HG02623 (cell line): ENCODE results near the gene COL5A1.

Experiments
- ATAC-seq: cut with Tn5 transposase; IDR thresholded peaks from one replicate; pipeline ENCODE4 v1.9.1; 2021; ENCODE audit warnings: moderate library complexity; ENCODE audit not compliant: unreplicated experiment

The COL5A1 gene

GRCh38 chr9:134606951-134607731, 34.5 kb upstream of the COL5A1 start:
- no peak for ATAC-seq

DNA sequence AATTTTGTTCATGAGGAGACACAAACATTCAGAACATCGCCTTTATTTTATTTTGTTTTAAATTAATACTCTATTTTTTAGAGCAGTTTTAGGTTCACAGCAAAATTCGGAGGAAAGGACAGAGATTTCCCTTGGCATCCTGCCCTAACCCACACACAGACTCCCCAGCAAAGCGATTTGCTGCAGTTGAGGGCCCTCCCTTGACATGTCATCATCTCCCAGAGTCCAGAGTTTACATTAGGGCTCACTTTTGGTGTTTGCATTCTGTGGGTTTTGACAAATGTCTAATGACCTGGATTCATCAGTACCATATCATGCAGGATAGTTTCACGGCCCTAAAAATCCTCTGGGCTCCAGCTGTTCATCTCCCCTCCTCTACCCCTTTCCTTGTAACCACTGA, 33.6 kb upstream of the COL5A1 start:
- no peak for ATAC-seq

DNA sequence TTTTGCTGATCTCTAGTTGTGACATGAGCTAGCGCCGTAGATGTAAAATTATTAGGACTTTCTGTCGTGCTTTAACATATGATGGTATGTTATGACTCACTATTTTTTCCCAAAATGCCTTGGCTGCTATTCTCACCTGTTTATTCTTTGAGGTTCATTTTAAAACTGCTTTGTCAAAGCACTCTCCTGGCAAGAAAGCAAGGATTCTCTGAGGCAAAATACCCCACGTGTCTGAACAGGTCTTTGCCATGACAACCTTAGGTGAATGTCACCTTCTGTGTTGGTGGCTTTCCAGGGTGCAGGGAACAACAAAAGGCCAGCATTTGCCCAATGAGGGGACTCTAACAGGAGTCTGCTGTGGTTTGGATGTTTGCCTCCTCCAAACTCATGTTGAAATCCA, 30.6 kb upstream of the COL5A1 start:
- no peak for ATAC-seq

GRCh38 chr9:134612309-134612708, 29.3 kb upstream of the COL5A1 start:
- no peak for ATAC-seq

- no peak for ATAC-seq
Observed at GRCh38 chr9:134612715-134613114, 28.9 kb upstream of the COL5A1 start.

DNA sequence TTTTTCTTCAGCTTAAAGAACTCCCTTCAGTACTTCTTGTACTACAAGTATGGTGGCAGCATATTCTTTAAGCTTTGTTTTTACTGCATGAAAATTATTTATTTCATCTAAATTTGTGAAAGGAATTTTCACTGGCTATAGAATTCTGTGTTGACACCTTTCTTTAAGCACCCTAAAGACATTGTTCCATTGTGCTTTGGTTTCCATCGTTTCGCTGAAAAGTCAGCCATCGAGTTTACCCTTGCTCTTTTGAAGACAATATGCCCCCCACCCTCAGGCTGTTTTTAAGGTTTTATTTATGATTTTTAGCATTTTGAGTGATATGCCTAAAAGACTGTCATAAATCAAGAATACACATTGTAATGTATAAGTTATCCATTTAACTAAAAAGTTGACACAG, 27.3 kb upstream of the COL5A1 start:
- no peak for ATAC-seq

GRCh38 chr9:134616341-134616740, 25.3 kb upstream of the COL5A1 start:
- ATAC-seq: no peak

DNA sequence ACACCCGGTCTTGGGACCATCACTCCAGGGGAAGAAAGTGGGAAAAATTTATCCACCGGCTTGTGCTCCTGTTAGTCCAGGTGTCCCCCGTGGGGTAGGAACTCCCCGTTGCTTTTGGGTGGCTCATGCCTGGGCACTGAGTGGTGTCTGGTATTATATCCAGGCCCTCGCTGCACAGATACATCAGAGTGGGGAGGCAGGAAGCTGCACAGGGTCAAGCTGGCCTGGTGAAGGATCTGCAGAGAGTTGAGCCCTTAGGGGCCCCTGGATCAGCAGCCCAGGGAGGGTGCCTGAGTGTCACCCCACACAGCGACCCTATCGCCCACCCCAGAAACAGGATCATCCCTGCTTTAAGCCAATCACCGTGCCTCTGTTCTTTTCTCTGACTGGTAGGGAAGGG, 24.4 kb upstream of the COL5A1 start:
- no peak for ATAC-seq

- no peak for ATAC-seq
Observed at GRCh38 chr9:134617836-134618162, 23.8 kb upstream of the COL5A1 start.

- ATAC-seq: no peak
Observed at GRCh38 chr9:134618163-134618832, 23.3 kb upstream of the COL5A1 start.

DNA sequence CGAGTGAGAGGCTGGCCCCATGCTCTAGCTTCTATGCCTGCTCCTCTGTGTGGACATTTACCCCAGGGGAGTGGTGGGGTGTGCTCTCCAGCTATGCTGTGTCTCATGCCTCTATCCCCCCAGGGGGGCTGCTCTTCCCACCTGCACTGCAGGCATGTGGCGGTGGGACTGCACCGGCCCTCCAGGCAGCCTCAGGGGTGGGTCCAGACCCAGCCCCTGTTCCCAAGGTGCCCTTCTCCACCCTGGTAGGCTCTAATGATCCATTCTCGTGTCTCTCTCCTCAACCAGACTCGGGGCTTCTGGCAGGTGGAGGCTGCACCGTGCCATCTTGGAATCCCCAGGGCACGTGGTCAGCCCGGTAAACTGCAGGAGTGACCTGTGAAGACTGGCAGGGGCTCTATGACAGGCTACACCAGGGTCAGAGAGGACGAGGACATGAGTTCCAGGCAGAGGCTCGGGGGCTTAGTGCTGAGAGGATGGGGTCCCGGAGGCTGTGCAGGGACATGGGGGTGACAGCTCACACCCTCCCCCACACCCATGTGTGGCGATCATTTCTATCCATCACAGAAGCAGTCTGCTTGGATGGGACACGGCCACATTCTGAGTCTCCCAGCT, 22.7 kb upstream of the COL5A1 start:
- ATAC-seq: no peak

DNA sequence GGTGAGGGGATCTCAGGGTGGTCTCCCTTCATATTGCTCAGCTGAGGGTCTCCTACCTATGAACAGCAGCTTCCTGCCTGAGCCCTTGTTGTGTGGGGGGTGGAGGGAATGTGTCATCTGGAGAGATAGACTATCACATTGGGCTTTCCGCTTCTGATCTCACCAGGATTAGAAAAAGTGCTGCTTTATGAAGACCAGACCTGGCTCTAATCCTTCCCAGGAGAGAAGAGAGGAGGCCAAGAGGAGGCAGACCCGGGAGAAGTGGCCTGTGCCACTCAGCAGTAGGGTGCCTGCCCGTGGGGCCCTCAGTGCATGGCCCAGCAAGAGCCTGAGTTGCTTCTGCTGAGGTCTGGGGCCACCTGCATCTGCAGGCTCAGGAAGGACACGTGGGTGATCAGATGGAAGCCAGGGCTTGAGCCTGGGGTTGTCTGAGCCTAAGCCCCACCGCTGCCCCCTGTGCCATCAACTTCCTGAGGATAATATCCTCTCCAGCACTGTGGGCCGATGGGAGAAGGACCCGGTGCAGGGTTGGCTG, 22.1 kb upstream of the COL5A1 start:
- ATAC-seq: no peak

DNA sequence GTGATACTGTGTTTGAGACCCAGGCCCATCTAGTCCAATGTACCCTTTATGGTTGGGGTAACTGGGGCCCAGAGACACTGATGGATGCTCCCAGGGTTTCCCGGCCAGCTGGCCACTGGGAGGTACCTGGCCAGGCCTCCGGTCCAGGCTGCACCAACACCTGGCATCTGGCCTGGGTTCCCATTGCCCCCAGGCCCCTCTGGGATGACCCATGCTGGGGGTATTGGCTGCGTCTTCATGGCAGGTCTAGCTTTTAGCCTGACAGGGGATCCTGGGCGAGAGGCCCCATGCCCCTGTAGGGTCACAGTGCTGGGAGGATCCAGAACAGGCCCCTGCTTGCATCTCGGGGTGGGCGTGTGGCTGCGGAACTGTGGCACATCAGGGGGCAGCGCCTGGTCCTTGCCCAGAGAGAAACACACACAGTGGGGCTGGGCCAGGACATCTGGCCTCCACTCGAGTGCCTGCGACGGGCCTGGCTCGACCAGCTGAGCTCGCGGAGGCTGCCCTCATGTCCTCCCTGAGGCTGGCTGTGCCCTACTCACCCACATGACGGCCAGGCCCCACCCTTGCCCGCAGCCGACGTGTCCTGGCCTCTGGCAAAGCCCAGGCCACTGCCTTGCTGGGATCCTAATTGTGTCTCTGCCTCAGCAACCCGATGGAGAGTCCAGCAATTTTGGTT, 21.5 kb upstream of the COL5A1 start:
- ATAC-seq: no peak

GRCh38 chr9:134620751-134621557, 20.6 kb upstream of the COL5A1 start:
- no peak for ATAC-seq

GRCh38 chr9:134621558-134622110, 20.0 kb upstream of the COL5A1 start:
- no peak for ATAC-seq

GRCh38 chr9:134622896-134623257, 18.7 kb upstream of the COL5A1 start:
- ATAC-seq: no peak

DNA sequence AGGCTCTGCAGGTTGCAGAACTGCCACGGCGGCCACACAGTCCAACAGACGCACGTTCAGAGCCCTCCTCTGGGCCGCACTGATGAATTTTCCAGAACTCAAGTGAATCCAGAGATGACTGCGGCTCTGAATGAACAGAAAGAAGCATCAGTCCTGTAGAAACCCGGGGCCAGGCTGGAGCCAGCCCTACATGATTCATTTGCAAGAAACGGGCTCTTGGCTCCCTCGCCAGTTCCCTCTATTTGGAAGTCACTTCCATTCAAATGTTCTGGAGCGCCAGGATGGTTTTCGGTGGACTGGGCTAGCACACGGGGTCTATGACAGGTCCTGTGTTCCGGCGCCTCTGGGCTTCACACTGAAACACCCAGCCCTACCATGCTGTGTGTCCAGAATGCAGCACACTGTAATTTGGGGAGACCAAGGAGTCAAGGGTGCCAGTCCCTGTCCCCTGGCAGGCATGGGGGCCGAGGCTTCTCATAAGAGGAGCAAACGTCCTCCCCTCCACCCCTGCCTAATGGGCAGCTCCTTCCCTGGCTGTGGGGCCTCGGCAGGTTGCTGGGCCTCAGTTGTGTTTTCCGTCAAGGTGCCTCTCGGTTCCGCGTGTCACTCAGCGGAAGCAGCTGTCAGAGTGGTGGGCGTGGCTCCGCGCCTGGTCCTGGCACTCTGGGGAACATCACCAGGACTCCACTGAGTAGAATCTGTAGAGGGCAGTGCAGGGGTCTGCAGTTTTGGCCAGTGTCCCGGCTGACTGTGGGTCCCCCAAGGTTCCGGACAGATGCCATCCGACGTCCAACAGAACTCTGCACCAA, 18.1 kb upstream of the COL5A1 start:
- ATAC-seq: no peak

- no peak for ATAC-seq
Observed at GRCh38 chr9:134624137-134624591, 17.4 kb upstream of the COL5A1 start.

GRCh38 chr9:134624621-134625181, 16.9 kb upstream of the COL5A1 start:
- ATAC-seq: no peak
